GM04504 (cell line): ENCODE data around the gene BTG4.

Experiments used
- DNase-seq: peaks from one replicate; pipeline ENCODE4 v3.0.0-alpha.2; 2012; ENCODE audit warnings: low read depth

Gene BTG4

DNA sequence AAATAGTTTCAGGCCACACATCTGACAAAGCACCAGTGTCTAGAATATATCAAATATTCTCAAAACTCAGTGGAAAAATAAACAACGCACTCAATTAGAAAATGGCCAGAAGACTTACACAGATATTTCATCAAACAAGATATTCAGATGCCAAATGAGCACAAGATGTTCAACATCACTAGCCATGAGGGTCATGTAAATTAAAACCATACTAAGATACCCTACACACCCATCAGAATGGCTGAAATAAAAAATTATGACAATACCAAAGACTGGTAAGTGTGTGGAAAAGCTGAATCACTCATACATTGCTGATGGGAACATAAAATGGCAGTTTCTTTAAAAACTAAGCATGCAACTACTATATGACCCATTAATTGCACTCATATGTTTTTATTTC lies 21.7 kb downstream of the BTG4 start:
- DNase-seq = no peak

DNA sequence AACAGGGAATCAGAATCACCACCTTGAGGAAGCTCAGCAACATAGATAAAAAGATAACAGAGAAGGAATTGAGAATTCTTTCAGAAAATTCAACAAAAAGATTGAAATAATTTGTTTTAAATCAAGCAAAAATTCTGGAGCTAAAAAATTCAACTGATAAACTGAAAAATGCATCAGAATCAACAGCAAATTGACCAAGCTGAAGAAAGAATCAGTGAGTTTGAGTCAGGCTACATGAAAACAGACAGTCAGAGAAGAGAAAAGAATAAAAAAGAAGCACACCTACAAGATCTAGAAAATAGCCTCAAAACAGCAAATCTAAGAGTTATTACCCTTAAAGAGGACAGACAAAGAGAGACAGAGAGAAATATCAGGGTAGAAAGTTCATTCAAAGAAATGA lies 28.8 kb downstream of the BTG4 start:
- no peak for DNase-seq

GRCh38 chr11:111479666-111480065 lies 32.5 kb downstream of the BTG4 start:
- no peak for DNase-seq

GRCh38 chr11:111477898-111478297 lies 34.3 kb downstream of the BTG4 start:
- DNase-seq = no peak

GRCh38 chr11:111476956-111477355 lies 35.2 kb downstream of the BTG4 start:
- DNase-seq = no peak

DNA sequence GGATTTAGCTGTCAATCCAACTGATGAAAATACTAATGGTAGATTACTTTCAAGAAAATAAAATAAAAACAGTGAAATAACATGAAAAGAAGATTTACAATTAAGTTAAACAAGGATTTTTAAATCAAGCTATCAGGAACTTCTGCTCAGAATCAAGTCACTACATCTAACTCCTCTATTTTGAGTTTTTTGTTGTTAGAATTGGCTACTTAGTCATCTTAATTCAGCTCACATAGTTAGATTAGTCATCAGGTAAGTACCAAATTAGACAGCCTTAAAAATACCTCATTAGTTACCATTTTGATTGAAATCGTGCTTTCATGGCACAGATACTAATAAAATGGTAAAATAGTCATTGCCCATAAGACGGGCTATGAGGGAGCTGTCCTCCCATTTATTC lies 35.8 kb downstream of the BTG4 start:
- no peak for DNase-seq

- DNase-seq = no peak
Measured at GRCh38 chr11:111474432-111474831, 37.8 kb downstream of the BTG4 start.

GRCh38 chr11:111472228-111472627 lies 40.0 kb downstream of the BTG4 start:
- no peak for DNase-seq

DNA sequence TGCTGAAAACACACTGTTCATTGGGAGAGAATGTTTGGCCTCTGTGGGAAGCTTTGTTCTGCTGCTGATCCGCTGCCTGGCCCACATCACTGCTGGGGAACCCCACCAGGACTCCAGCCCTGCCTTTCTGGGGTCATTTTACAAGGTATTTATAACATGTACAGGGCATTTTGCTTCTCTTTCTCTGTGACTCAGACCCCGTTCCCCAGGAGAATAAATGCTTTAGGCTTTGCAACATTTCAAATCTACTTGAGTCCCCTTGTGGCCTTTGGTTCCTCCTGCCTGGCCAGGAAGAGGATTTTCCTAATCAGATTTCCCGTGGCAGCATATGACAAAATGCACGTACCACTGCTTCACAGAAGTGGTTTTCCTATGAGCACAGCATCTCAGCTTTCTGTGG lies 43.0 kb downstream of the BTG4 start:
- DNase-seq = no peak

DNA sequence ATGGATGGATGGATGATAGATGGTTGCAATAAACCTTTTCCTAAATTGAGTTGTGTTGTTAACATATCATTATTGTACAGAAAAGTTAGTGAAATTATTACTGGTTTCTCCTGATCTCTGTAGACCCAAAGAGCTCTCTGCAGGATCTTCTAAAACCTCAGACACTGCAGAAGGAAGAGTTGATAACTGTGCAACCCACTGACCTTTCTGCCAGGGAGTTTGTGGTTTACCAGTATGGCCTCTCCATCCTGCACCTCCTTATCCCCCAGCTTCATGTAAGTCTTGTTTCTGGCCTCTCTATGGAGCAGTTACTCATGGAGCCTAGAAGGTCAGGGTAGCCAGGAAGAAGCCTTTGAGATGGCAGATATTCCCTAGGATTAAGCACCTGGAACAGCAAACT lies 45.6 kb downstream of the BTG4 start:
- no peak for DNase-seq

DNA sequence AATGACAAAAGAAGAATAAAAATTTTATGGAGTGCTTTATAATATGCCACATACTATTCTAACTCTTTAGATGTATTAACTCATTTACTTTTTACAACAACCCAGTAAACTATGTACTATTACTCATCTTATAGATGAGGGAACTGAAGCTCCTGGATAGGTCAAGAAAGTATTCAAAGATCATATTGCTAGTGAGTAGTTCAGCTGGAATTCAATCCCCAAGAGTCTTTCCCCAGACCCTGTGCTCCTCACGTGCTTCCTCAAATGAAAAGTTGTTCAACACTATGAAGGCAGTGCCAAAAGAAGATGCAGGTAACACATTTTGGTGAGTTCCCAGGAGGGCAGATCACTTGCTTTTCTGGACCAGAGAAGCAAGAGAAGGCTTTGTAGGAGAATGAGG lies 46.8 kb downstream of the BTG4 start:
- no peak for DNase-seq

- no peak for DNase-seq
Measured at GRCh38 chr11:111463276-111463675, 48.9 kb downstream of the BTG4 start.

DNA sequence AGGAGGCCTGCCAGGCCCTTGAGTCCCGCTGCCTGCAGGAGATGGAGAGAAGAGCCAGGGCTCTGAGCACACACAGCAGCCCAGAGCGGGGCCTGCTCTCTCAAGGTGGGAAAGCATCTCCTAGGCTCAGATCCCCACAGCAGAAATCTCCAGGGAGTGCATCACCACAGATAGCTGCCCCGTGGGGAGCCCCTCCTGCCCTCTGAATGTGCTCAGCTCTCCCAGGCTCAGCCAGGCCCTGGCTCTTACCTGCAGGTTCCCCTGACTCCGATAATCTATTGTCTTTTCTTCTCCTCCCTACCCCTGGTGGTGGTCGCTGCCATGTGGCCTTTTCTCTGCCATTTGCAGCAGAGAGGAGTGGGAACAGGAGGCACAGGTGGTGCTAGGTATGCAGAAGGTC lies 49.9 kb downstream of the BTG4 start:
- DNase-seq = no peak

DNA sequence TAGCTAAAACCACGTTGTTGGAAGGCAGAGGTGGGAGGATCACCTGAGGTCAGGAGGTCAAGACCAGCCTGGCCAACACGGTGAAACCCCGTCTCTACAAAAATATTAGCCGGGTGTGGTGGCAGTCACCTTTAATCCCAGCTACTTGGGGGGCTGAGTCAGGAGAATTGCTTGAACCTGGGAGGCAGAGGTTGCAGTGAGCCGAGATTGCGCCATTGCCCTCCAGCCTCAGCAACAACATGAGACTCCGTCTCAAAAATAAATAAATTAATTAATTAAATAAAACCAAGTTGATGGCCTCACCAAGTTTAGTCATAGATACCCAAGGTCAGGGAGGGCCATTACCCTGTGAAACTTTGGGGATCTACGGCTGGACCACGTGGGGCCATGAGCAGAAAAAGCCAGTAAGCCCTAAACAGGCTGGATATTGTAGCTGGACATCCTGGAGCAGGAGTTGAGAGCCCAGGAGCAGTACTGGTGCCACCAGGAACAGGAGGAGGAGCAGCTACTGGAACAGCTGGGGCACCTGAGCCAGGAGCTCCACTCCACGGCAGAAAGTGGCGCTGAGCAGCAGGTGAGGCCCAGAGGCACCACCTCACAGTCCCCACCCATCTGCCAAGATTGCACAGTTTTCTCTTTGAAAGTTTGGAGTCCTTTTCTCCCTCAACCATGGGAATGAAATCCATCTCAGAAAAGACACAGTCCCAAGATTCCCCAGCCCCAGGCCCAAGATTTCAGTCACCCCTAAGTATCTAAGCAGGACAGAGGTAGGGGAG lies 50.5 kb downstream of the BTG4 start:
- DNase-seq = no peak

DNA sequence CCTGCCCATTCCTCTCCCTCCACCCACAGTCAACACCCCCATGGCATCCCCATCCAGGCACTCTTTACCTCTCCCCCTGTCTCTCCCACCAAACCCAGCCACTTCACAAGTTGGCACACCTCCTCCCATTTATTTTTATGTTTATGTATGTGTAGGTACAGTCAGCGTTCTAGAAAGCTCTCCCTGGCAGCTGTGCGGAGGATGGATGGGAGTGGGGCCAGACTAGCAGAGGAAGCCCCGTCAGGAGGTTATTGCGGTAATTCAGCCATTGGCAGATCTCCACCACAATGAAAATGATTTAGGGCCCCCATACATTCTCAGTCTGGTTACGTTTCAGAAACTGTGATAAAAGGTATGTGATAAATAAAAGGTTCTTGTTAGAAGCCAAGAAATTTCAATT lies 51.3 kb downstream of the BTG4 start:
- no peak for DNase-seq

DNA sequence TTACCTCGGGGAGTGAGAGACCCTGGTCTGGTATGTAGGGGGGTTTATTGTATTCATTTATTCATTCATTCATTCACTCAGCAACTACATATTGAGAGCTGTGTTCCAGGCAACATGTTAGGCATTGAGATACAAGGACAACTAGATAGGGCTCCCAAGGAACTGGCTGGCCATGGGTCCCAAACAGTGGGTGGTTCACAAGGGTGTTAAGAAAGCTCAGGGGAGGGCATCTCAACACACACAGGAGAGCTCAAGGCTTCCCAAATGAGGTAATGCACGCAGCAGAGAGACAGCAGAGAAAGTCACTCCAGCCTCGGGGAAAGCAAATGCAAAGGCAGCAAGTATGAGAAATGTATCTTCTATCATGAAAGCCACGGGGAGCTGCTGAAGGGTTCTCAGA lies 51.8 kb downstream of the BTG4 start:
- no peak for DNase-seq

- no peak for DNase-seq
Measured at GRCh38 chr11:111459506-111460270, 52.5 kb downstream of the BTG4 start.

- DNase-seq = no peak
Measured at GRCh38 chr11:111457731-111458368, 54.3 kb downstream of the BTG4 start.

DNA sequence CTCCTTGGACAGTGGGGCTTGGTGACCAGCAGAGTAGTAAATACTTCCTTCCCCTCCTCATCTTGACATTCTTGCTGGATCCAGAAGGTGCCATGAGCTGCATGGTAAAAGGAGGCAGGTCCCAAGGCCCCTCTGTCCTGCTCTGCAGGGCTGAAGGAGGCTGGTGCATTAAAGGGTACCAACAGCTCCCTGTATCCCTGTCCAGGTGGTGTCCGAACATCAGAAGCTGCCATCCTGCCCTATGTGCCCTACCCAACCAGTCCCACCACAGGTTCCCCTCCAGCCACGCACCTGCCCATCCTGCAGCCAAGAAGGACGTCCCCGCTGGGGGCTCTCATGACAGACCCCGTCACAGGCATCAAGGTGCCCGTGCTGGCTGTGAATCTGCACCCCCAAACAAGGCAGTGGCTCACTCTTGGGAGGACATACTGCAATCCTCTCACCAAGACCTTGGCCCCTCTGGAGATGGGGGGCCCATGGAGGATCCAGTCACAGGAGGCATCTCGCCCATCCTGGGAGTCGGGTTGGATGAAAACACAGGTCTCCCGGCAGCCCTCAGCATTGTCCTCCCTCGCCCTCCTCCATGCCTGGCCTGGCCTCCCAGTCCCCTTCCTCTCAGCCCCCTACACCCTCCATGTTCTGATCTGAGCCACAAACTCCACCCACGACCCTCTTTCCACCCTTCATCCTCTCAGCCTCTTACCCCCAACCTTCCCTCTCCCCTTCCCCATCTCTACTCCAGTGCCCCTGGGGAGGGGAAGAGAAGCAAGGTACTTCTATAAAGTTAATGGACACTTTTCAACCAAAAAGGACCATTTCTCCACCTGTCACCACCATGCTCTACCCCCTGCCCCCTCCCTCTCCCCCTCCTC lies 55.1 kb downstream of the BTG4 start:
- DNase-seq = no peak

DNA sequence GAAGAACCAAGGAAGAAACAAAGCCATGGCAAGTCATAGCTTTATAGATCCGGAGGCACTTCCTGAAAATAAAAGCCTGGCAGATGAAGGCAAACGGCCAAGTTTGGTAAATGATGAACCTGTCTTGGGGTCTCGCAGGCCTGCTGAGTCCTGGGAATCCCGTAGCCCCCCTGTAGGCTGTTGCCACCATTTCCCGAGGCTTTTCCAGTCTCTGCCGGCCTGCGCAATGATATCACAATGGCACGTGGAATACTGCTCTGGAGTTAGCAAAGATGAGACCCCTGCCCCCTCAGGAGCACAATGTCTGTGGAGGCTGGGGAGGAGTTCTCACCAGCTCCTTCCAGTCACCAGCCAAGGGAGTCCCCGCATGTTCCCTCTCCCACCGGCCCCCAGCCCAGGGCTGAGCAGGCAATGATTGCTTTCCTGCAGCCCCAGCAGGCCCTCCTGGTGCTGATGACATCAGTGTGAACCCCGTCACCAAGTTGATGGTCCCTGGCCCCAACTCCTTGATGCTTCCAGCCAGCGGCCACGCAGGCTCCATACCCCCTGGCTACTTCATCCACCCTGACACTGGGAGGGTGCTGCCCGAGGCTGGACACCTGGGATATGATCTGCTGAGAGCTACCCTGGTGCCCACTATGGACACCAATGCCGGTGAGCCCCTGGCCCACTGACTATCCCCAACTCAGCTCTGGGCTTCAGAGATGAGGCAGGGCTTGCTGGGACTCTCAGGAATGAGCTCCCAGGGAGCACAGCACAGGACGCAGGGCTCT lies 55.9 kb downstream of the BTG4 start:
- no peak for DNase-seq

GRCh38 chr11:111455291-111456085 lies 56.7 kb downstream of the BTG4 start:
- no peak for DNase-seq
